Loucy (cell line): ENCODE measurements around the gene TENM4.

Experiments used
- EZH2phosphoT487 ChIP-seq: fragments of 200-600 bp; IDR thresholded peaks from 2 replicates; pipeline ENCODE4 v1.6.1; 2018; ENCODE audit warnings: antibody characterized with exemption, mild to moderate bottlenecking, moderate library complexity, borderline replicate concordance
- TF ChIP-seq, protein P1 (sequence below): fragments of 200-600 bp; sonication (generic); conservative IDR thresholded peaks from 2 replicates; pipeline ENCODE4 v1.5.1; 2014; ENCODE audit warnings: mild to moderate bottlenecking, antibody characterized with exemption, low read length

- TF ChIP-seq, protein P1, sequence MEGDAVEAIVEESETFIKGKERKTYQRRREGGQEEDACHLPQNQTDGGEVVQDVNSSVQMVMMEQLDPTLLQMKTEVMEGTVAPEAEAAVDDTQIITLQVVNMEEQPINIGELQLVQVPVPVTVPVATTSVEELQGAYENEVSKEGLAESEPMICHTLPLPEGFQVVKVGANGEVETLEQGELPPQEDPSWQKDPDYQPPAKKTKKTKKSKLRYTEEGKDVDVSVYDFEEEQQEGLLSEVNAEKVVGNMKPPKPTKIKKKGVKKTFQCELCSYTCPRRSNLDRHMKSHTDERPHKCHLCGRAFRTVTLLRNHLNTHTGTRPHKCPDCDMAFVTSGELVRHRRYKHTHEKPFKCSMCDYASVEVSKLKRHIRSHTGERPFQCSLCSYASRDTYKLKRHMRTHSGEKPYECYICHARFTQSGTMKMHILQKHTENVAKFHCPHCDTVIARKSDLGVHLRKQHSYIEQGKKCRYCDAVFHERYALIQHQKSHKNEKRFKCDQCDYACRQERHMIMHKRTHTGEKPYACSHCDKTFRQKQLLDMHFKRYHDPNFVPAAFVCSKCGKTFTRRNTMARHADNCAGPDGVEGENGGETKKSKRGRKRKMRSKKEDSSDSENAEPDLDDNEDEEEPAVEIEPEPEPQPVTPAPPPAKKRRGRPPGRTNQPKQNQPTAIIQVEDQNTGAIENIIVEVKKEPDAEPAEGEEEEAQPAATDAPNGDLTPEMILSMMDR, result no peak
- TF ChIP-seq EZH2phosphoT487, result no peak
Observed at GRCh38 chr11:79050786-79051185, 390.0 kb downstream of the TENM4 start.
